ENCODE results near the gene ZNF165. TPM values are rescaled to one million over a fixed set of nuclear protein-coding genes. Genes with fewer than 3 reads are reported as not detected.

Gene ZNF165
- total RNA-seq, 4 donors from 2014 or later, result 0.40 to 1.1 (median 0.66) TPM

DNA sequence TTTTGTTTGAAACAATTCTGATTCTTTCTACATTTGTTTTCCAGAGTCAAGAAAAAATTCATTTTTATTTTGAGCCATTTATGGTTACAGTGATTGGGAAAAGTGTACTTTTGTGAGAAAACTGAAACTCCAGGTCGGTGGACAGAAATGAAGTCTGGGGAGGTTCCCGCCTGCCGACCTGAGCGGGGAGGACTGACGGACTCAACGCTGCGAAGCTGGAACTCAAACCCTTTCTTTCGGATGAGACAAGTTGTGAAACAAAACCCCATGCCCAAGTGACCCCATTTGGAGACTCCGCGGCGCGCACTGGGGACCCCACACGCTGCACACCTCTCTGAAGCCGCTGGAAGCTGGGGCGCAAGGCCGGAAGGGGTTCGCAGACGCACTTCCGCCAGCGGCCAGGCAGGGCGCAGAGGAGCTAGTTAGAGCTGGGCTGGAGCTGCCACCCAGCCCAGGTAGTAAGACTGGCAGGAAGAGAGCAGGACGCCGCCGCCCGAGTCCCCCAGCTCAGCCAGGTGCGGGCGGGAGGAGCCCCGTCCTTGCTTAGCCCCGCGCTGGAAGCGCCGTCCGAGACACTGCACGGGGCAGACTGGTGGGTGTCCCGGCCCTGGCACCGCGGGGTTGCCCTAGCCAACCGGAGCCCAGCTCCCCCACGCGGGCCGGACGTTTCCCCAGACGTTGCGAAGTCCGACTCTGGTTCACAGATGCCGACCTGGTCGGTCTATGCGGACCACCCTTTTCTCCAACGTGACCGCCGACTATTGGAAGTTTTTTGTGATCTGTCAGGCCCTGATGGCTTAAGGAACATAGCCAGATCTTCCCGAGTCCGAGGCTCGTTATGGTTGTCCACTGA, 24.2 kb downstream of the ZNF165 start:
- Histone ChIP-seq H3K27me3 (no peaks in the 10 kb centered on the region), H3K9me3 (no peaks in the 10 kb centered on the region), H3K36me3 (no peaks in the 10 kb centered on the region), H3K4me1 (peaks cover 4 to 7% (median 6%) of the 10 kb centered on the region in 4 donors), H3K4me3 (peak overlapping the region; percentile 64 to 96 (median 80)), H3K27ac (replicated peaks in 1 of 4) (peak overlapping the region; percentile 80 to 92 (median 84))
- DNase-seq (ENCODE audit: extremely low spot score), result peak; percentile 93
- TF ChIP-seq POLR2AphosphoS5 (IDR thresholded peaks at IDR 0.05), result peak; percentile 84 to 85
- TF ChIP-seq, protein P1, sequence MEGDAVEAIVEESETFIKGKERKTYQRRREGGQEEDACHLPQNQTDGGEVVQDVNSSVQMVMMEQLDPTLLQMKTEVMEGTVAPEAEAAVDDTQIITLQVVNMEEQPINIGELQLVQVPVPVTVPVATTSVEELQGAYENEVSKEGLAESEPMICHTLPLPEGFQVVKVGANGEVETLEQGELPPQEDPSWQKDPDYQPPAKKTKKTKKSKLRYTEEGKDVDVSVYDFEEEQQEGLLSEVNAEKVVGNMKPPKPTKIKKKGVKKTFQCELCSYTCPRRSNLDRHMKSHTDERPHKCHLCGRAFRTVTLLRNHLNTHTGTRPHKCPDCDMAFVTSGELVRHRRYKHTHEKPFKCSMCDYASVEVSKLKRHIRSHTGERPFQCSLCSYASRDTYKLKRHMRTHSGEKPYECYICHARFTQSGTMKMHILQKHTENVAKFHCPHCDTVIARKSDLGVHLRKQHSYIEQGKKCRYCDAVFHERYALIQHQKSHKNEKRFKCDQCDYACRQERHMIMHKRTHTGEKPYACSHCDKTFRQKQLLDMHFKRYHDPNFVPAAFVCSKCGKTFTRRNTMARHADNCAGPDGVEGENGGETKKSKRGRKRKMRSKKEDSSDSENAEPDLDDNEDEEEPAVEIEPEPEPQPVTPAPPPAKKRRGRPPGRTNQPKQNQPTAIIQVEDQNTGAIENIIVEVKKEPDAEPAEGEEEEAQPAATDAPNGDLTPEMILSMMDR (IDR thresholded peaks at IDR 0.05), result peak; percentile 31 to 83 (median 40)
- TF ChIP-seq POLR2A (IDR thresholded peaks at IDR 0.05; ENCODE audit: low read depth), result no peak
- TF ChIP-seq EP300 (IDR thresholded peaks at IDR 0.05), result no peak
- WGBS, result under 1% methylated on average over 52 of the region's 54 CpGs
- intact Hi-C loops (cut with DNase I), result no loop called here

DNA sequence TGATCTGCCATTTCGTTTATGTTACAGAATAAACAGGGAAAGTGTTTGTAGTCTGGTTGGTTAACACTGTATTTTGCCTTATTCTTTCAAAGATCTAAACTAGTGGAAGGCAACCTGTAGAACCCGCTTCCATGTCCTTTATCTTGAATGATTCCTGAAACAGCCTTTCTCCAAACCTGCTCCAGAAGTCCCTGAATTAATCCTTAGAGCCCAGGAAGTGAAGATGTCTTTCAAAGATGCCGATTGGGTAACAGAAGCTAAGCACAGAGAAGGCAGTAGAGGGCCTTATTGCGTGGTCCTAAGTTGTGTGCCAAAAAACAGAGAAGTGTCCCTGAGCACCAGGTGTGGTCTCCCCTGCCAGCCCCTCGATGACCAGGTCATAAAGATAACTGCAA, 24.9 kb downstream of the ZNF165 start:
- H3K4me3 ChIP-seq, result peak overlapping the region; percentile 64 to 96 (median 80)
- no peaks in the 10 kb centered on the region for H3K27me3 ChIP-seq
- DNase-seq (ENCODE audit: extremely low spot score), result no peak
- H3K9me3 ChIP-seq, result no peaks in the 10 kb centered on the region
- H3K27ac ChIP-seq (replicated peaks in 1 of 4), result peak overlapping the region; percentile 80 to 92 (median 84)
- TF ChIP-seq, protein P1 (IDR thresholded peaks at IDR 0.05), result no peak
- TF ChIP-seq POLR2A (IDR thresholded peaks at IDR 0.05; ENCODE audit: low read depth) (no peak), POLR2AphosphoS5 (IDR thresholded peaks at IDR 0.05) (no peak), EP300 (IDR thresholded peaks at IDR 0.05) (no peak)
- WGBS, result 19% methylated on average over 5 of the region's 5 CpGs
- H3K36me3 ChIP-seq, result no peaks in the 10 kb centered on the region
- peaks cover 4 to 7% (median 6%) of the 10 kb centered on the region in 4 donors for H3K4me1 ChIP-seq
- intact Hi-C loops (cut with DNase I), result no loop called here

DNA sequence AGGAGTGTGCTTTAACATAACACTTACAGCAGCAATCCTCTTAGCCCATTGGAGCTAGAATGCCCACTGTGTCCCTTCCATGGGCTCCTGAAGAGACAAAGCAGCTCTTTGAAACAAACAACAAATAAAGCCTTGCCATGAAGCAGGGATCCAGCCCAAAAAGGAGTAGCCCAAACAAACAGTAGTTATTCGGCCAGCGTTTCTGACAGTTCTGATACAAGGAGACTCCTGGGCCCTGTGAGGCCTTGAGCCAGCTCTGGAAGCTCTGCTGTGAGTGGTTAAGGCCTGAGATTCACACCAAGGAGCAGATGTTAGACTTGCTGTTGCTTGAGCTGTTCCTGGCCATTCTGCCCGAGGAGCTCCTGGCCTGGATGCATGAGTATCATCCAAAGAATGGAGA, 27.1 kb downstream of the ZNF165 start:
- no peak for DNase-seq (ENCODE audit: extremely low spot score)
- no peak for TF ChIP-seq POLR2A (IDR thresholded peaks at IDR 0.05; ENCODE audit: low read depth)
- TF ChIP-seq, protein P1 (IDR thresholded peaks at IDR 0.05), result no peak
- no peak for TF ChIP-seq POLR2AphosphoS5 (IDR thresholded peaks at IDR 0.05)
- TF ChIP-seq EP300 (IDR thresholded peaks at IDR 0.05), result no peak
- Histone ChIP-seq H3K9me3 (no peaks in the 10 kb centered on the region), H3K4me1 (peaks cover 4 to 7% (median 6%) of the 10 kb centered on the region in 4 donors), H3K27ac (replicated peaks in 1 of 4) (no peak overlapping the region), H3K27me3 (no peaks in the 10 kb centered on the region), H3K36me3 (no peaks in the 10 kb centered on the region), H3K4me3 (no peak overlapping the region)
- WGBS, result 80% methylated on average over 3 of the region's 3 CpGs
- intact Hi-C loops (cut with DNase I), result no loop called here

DNA sequence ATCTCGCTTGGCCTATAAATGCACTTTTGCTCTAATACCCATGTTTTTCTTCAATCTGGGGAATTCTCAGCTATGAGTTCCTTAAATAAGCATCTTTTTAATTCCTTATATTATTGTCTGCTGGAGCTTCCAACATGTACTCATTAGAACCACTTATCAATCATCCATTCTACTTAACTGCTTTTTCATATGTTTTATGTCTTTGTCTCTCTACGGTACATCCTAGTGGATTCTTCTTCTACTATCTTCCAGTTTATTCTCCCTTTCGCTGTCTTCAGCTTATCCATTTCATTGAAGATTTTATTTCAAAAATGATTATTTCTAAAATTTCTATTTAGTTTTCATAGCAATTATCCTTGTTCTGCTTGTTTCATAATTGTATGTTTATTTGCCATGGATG, 31.6 kb downstream of the ZNF165 start:
- peaks cover 11 to 27% (median 23%) of the 10 kb centered on the region in 4 donors for H3K36me3 ChIP-seq
- H3K9me3 ChIP-seq, result no peaks in the 10 kb centered on the region
- intact Hi-C loops (cut with DNase I), result no loop called here
- DNase-seq (ENCODE audit: extremely low spot score), result no peak
- H3K27ac ChIP-seq (replicated peaks in 1 of 4), result no peak overlapping the region
- no peaks in the 10 kb centered on the region for H3K4me1 ChIP-seq
- TF ChIP-seq EP300 (IDR thresholded peaks at IDR 0.05) (no peak), POLR2AphosphoS5 (IDR thresholded peaks at IDR 0.05) (no peak), POLR2A (IDR thresholded peaks at IDR 0.05; ENCODE audit: low read depth) (no peak)
- TF ChIP-seq, protein P1 (IDR thresholded peaks at IDR 0.05), result no peak
- 78% methylated on average over 3 of the region's 3 CpGs for WGBS
- no peaks in the 10 kb centered on the region for H3K27me3 ChIP-seq
- no peak overlapping the region for H3K4me3 ChIP-seq
